HEK293T (cell line): ENCODE results near the gene ARHGEF18.

ENCODE experiments used
- ARNT ChIP-seq: fragments of 450-650 bp; IDR thresholded peaks from 2 replicates; pipeline ENCODE4 v1.6.1; 2017; ENCODE audit warnings: mild to moderate bottlenecking
- BHLHE40 ChIP-seq: fragments of 450-650 bp; IDR thresholded peaks from 2 replicates; pipeline ENCODE4 v1.6.1; 2016; ENCODE audit warnings: mild to moderate bottlenecking, moderate library complexity, borderline replicate concordance
- CTBP1 ChIP-seq: fragments of 450-650 bp; IDR thresholded peaks from 2 replicates; pipeline ENCODE4 v1.6.1; 2016; ENCODE audit warnings: borderline replicate concordance
- ELF4 ChIP-seq: fragments of 450-650 bp; IDR thresholded peaks from 2 replicates; pipeline ENCODE4 v1.6.1; 2017; ENCODE audit warnings: antibody characterized with exemption
- FOXA1 ChIP-seq: fragments of 450-650 bp; IDR thresholded peaks from 2 replicates; pipeline ENCODE4 v1.6.1; 2016; ENCODE audit warnings: mild to moderate bottlenecking
- FOXK2 ChIP-seq: fragments of 450-650 bp; IDR thresholded peaks from 2 replicates; pipeline ENCODE4 v1.6.1; 2016; ENCODE audit warnings: mild to moderate bottlenecking
- FOXM1 ChIP-seq: fragments of 450-650 bp; IDR thresholded peaks from 2 replicates; pipeline ENCODE4 v1.6.1; 2017; ENCODE audit warnings: mild to moderate bottlenecking, borderline replicate concordance
- HDGF ChIP-seq: fragments of 450-650 bp; IDR thresholded peaks from 2 replicates; pipeline ENCODE4 v1.6.1; 2017; ENCODE audit warnings: antibody characterized with exemption, borderline replicate concordance
- L3MBTL2 ChIP-seq: fragments of 450-650 bp; conservative IDR thresholded peaks from 2 replicates; pipeline ENCODE4 v1.6.1; 2016; ENCODE audit warnings: mild to moderate bottlenecking
- LEF1 ChIP-seq: fragments of 450-650 bp; IDR thresholded peaks from 2 replicates; pipeline ENCODE4 v1.6.1; 2017; ENCODE audit warnings: mild to moderate bottlenecking, borderline replicate concordance
- NFRKB ChIP-seq: fragments of 450-650 bp; IDR thresholded peaks from 2 replicates; pipeline ENCODE4 v1.6.1; 2016; ENCODE audit warnings: mild to moderate bottlenecking, moderate library complexity
- SP1 ChIP-seq: fragments of 450-650 bp; IDR thresholded peaks from 2 replicates; pipeline ENCODE4 v1.6.1; 2017
- TARDBP ChIP-seq: fragments of 450-650 bp; IDR thresholded peaks from 2 replicates; pipeline ENCODE4 v1.6.1; 2016
- ZNF384 ChIP-seq: fragments of 450-650 bp; IDR thresholded peaks from 2 replicates; pipeline ENCODE4 v1.6.1; 2016

DNA sequence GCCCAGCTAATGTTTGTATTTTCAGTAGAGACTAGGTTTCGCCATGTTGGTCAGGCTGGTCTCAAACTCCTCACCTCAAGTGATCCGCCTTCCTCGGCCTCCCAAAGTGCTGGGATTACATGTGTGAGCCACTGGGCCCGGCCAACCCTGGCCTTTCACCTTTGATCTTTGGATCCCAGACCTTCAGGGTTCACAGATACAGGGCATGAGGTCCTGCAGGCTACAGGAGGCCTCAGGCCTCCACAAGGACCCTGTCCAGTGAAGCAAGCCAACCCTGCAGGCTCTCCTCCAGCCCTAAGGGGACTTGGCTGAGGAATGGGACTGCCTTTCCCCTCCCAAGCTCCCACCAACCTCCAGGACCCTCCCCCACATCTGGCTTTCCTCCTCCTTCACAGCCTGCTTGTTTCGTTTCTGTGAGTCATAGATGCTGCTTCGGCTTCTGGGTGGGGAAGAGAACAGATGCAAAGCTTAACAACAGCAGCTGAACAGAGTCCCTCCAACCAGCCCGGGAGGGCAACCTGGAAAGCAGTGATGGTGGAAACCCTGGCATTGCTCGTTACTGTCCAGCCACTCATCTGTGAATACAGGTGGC, 11.8 kb downstream of the ARHGEF18 start:
- no peak for TF ChIP-seq FOXK2
- TF ChIP-seq FOXM1, result no peak
- no peak for TF ChIP-seq ARNT
- TF ChIP-seq L3MBTL2, result no peak
- no peak for TF ChIP-seq ELF4
- TF ChIP-seq FOXA1, result no peak
- no peak for TF ChIP-seq HDGF
- TF ChIP-seq BHLHE40, result no peak
- TF ChIP-seq LEF1, result no peak
- no peak for TF ChIP-seq SP1
- no peak for TF ChIP-seq NFRKB
- no peak for TF ChIP-seq TARDBP
- no peak for TF ChIP-seq CTBP1
- TF ChIP-seq ZNF384, result no peak
